Measurements from ENCODE around the gene FBXO11.

- TF ChIP-seq EZH2 (IDR thresholded peaks at IDR 0.05; ENCODE audit: borderline replicate concordance, control insufficient read depth, low read depth, low read length): no peak
- TF ChIP-seq HDAC2 (IDR thresholded peaks at IDR 0.05): no peak
- no peak for TF ChIP-seq SRF (IDR thresholded peaks at IDR 0.05; ENCODE audit: low read depth in 2 of 2, low read length in 2 of 2)
Measured at GRCh38 chr2:47890711-47891368, 15.5 kb downstream of the FBXO11 start.

Data from GM12878 (cell line).